Uterus (tissue), 2 donors: ENCODE measurements around the gene PIN4.
"Not testable (repeated sequence)": the region's sequence is repeated elsewhere in the genome, so short reads cannot be mapped to it uniquely, and the experiment has no call there.

Experiments
- POLR2A ChIP-seq, 2 donors: fragments of 450-650 bp; IDR thresholded peaks; one replicate each; pipeline ENCODE4 v1.6.1; 2016; ENCODE audit warnings: antibody characterized with exemption in 2 of 2, mild to moderate bottlenecking in 1 of 2, moderate library complexity in 1 of 2
- TF ChIP-seq, protein P1 (sequence below), 4 experiments: fragments of 200-600 bp in 2 of 4; fragments of 450-650 bp in 2 of 4; sonication (generic) in 2 of 4; IDR thresholded peaks; one replicate each; pipeline ENCODE4 v1.5.1; 2016 to 2019; ENCODE audit warnings: antibody characterized with exemption in 4 of 4, mild to moderate bottlenecking in 2 of 4, moderate library complexity in 1 of 4

DNA sequence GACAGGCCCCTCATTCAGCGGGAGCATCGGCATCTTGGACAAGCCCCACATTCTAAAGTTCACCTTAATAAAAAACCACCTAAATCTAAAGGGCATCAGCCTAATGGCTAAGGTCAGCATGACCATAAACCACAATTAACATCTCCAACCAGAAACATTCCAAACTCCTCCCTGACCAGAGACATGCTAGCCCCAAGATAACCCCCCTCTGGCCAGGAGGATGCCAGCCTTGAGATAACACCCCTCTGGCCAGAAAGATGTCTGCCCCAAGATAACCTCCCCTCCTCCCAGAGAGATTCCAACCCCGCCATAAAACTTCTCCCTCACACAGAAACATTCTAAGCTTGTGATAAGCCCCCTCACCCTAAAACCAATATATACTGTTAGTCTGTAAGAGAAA, 38.8 kb downstream of the PIN4 start:
- TF ChIP-seq, protein P1, sequence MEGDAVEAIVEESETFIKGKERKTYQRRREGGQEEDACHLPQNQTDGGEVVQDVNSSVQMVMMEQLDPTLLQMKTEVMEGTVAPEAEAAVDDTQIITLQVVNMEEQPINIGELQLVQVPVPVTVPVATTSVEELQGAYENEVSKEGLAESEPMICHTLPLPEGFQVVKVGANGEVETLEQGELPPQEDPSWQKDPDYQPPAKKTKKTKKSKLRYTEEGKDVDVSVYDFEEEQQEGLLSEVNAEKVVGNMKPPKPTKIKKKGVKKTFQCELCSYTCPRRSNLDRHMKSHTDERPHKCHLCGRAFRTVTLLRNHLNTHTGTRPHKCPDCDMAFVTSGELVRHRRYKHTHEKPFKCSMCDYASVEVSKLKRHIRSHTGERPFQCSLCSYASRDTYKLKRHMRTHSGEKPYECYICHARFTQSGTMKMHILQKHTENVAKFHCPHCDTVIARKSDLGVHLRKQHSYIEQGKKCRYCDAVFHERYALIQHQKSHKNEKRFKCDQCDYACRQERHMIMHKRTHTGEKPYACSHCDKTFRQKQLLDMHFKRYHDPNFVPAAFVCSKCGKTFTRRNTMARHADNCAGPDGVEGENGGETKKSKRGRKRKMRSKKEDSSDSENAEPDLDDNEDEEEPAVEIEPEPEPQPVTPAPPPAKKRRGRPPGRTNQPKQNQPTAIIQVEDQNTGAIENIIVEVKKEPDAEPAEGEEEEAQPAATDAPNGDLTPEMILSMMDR (IDR thresholded peaks at IDR 0.05): not testable (repeated sequence)
- not testable (repeated sequence) for TF ChIP-seq POLR2A (IDR thresholded peaks at IDR 0.05)
